SU-DHL-6 (cell line): Measurements from ENCODE around the gene NRN1L.

Experiments used
- CTCF ChIP-seq: fragments of 200-600 bp; sonication (generic); IDR thresholded peaks from one replicate; pipeline ENCODE4 v1.5.1; 2017; ENCODE audit warnings: antibody characterized with exemption, mild to moderate bottlenecking, low read length, moderate library complexity; ENCODE audit not compliant: insufficient read depth, poor library complexity, severe bottlenecking
- EZH2phosphoT487 ChIP-seq: fragments of 200-600 bp; sonication (generic), shearing (Covaris generic); conservative IDR thresholded peaks from 2 replicates; pipeline ENCODE4 v1.6.1; 2018; ENCODE audit warnings: mild to moderate bottlenecking, antibody characterized with exemption, low read length, moderate library complexity, mixed read lengths

GRCh38 chr16:67907397-67908180 lies 22.9 kb downstream of the NRN1L start:
- no peak for TF ChIP-seq CTCF
- no peak for TF ChIP-seq EZH2phosphoT487
